GM18511 (cell line): ENCODE results near the gene GAK.
"Not testable (repeated sequence)": the region's sequence is repeated elsewhere in the genome, so short reads cannot be mapped to it uniquely, and the experiment has no call there.

Experiments used
- ATAC-seq: cut with Tn5 transposase; IDR thresholded peaks from one replicate; pipeline ENCODE4 v1.9.1; 2021; ENCODE audit warnings: mild to moderate bottlenecking, moderate library complexity; ENCODE audit not compliant: unreplicated experiment

The GAK gene

DNA sequence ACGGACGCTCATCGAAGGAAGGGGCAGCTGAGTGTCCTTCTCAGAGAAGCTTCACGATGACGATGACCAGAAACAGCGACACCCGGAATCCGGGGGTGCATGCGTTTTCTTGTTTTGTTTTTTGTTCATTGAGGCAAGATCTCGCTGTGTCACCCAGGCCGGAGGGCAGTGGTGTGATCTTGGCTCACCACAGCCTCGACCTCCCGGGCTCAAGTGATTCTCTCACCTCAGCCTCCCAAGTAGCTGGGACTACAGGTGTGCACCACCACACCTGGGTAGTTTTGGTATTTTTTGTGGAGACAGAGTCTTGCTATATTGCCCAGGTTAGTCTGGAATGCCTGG is 21.4 kb upstream of the GAK start:
- no peak for ATAC-seq

DNA sequence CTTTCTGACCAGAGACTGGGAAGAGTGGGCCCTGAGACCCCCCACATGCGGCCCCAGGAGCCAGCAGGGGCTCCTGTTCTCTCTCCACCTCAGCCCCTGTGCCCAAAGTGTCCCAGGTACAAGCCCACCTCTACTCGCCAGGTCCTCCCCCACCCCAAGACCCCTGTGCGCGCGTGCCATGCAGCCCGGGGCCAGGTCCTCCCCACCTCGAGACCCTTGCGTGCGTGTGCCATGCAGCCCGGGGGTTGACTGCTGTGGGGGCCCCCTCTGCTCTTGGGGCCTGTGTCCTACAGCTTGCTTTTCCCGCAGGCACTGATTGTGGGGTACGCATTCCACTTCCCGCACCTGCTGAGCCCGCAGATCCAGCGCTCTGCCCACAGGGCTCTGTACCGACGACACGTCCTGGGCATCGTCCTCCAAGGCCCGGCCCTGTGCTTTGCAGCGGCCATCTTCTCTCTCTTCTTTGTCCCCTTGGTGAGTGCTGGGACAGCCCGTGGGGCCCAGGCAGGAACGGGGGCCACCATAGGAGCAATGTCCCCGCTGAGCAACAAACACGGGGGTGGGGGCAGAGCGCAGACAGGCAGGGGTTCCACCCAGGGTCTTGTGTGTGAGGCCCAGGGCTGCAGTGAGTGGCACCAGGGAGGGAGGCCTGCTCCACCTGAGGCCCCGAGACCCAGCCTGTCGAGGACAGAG is 20.9 kb upstream of the GAK start:
- ATAC-seq = no peak

DNA sequence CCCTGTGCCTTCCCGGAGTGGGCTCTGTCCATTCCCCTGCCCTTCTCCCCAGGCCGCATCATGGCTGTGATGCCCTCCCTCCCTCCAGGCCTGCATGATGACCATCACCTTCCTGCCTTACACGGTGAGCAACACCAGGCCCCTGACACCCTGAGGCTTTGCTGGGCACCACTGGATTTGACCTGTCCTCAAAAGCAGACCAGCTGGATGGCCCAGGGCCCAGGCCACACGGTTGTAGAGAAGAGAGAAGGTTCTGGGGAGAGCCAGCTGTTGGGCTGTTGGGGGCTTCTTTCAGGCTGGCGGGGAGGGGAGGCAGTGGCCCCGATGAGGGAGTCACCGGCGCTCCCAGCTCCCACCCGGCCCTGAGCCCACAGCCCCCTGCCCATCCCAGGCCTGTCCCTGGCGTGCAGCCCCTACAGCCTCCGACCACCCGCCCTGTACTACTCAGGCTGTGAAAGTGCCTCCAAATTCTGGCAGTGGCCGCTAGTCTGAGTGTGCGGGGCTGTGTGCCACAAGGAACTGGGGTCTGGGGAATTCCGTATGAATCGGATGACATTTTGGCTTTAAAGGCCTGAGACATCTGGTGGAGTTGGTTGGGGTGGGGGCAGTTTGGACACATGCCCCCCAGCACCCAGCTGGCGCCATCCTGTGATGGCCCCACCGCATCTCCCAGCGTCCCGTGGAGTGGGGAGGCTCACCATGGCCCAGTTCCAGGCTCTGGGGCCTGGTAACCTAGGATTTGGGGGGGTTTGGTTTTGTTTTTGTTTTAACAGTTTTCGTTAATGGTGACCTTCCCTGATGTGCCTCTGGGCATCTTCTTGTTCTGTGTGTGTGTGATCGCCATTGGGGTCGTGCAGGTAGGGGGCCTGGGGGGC is 19.7 kb upstream of the GAK start:
- ATAC-seq = no peak

GRCh38 chr4:951186-951585 is 19.1 kb upstream of the GAK start:
- no peak for ATAC-seq

DNA sequence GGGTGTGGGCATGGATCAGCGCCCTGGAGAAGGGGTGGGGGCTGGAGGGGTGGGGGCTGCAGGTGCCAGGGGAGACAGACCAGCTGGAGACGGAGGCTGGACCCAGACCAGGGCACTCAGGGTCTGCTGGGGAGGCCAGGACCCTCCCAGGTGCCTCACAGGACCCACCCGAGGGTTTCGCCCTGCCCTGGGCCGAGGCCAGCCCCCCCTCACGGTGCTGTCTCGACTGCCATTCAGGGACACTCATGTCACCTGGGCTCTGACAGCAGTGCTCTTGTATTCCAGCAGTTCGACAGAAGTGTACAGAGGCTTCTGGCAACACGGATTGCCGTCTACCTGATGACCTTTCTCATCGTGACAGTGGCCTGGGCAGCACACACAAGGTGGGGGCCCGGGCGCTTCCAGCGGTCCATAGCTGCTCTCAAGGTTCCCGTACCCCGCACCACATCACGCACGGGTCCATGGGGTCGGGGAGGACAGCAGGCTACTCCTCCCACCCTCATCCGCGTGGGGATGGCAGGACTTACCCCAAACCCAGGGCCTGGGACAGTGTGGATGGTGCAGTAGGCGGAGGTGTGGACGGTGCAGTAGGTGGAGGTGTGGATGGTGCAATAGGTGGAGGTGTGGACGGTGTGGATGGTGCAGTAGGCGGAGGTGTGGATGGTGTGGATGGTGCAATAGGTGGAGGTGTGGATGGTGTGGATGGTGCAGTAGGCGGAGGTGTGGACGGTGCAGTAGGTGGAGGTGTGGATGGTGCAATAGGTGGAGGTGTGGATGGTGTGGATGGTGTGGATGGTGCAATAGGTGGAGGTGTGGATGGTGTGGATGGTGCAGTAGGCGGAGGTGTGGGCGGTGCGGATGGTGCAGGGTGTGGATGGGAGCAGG is 18.3 kb upstream of the GAK start:
- ATAC-seq = no peak

DNA sequence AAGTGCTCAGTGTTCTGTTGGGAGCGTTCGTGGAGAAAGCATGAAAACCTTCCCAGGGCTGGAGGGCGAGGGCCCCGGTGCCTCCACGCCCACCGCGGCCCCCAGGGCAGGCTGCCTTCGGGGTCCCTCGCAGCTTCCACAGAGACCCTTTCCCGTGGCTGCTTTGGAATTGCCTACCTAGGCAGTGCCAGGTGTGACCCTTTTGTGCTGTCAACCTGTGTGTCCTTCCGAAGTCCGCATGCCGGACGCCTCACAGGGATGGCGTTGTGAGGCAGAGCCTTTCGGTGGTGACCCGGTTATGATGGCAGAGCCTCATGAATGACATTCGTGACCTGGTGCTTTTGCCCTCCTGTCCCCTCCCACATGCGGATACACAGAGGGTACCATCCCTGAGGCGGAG is 17.5 kb upstream of the GAK start:
- ATAC-seq = no peak

DNA sequence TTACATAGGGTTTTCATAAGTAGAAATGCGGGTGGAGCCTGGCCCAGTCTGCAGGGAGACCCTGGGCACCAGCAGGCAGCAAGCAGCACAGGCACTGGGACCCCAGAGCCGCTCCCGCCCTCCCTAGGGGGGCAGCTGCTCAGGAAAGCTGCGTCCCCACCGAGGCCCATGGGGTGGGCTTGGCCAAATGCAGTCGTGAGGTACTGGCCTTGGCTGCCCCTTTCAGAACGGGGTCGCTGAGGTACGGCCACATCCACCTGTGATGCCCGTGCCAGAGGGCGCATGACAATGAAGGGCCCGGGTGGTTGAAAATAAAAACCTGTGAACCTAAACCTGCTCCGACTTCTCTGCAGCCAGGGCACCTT is 16.8 kb upstream of the GAK start:
- ATAC-seq = no peak

GRCh38 chr4:948101-948935 is 16.2 kb upstream of the GAK start:
- no peak for ATAC-seq

DNA sequence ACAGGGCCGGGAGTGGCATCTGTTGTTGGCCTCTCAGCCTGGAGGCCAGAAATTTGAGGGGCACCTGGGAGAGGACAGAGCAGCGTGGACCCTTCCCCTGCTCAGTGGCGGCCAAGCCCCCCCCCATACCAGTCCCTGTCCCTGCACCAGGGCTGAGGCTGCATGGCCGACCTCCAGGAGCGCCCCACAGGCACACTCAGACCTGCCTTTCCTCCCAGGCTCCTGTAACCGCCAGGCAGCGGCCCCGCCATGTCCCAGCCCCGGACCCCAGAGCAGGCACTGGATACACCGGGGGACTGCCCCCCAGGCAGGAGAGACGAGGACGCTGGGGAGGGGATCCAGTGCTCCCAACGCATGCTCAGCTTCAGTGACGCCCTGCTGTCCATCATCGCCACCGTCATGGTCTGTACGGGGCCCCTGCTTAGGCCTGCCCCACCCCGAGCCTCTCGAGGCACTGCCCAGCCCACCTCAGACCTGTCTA is 15.4 kb upstream of the GAK start:
- no peak for ATAC-seq

DNA sequence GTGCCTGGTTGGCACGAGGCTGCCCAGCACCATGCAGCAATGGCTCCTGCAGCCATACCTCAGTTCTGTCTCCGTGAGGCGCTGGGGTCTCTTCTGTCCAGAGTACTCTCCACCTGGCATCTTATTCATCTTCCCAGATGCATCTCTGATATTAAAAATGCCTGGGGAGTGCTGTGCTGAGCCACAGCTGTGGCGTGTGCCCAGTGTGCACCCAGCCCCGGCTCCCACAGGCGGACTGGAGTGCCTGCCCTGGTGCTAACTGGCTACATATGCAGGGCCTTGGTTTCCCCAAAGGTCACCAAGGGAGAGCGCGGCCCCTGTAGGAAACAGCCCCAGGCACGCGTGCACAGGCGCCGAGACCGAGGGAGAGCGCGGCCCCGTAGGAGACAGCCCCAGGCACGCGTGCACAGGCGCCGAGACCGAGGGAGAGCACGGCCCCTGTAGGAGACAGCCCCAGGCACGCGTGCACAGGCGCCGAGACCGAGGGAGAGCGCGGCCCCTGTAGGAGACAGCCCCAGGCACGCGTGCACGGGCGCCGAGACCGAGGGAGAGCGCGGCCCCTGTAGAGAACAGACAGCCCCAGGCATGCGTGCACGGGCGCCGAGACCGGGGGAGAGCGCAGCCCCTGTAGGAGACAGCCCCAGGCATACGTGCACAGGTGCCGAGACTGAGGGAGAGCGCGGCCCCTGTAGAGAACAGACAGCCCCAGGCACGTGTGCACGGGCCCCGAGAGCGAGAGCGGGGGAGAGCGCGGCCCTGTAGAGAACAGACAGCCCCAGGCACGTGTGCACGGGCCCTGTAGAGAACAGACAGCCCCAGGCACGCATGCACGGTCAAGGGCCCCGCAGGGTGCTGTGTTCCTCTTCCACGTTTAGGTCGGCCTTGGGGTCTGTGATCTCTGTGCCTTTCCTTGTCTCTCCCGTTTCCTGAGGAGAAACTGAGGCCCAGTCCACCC is 14.7 kb upstream of the GAK start:
- ATAC-seq = no peak

- no peak for ATAC-seq
Measured at GRCh38 chr4:946103-946450, 14.0 kb upstream of the GAK start.

- no peak for ATAC-seq
Measured at GRCh38 chr4:945274-946102, 13.4 kb upstream of the GAK start.

DNA sequence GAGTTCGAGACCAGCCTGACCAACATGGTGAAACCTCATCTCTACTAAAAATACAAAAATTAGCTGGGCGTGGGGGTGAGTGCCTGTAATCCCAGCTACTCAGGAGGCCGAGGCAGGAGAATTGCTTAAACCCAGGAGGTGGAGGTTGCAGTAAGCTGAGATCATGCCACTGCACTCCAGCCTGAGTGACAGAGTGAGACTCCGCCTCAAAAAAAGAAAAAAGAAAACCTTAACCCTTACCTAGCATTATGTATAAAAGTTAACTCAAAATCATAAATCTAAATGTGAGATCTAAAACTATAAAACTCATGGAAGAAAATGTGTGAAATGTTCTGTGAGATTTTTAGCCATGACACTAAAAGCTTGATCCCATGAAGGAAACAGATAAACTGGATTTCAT is 7.4 kb upstream of the GAK start:
- not testable (repeated sequence) for ATAC-seq

- no peak for ATAC-seq
Measured at GRCh38 chr4:932713-933070, 576 bp upstream of the GAK start.

DNA sequence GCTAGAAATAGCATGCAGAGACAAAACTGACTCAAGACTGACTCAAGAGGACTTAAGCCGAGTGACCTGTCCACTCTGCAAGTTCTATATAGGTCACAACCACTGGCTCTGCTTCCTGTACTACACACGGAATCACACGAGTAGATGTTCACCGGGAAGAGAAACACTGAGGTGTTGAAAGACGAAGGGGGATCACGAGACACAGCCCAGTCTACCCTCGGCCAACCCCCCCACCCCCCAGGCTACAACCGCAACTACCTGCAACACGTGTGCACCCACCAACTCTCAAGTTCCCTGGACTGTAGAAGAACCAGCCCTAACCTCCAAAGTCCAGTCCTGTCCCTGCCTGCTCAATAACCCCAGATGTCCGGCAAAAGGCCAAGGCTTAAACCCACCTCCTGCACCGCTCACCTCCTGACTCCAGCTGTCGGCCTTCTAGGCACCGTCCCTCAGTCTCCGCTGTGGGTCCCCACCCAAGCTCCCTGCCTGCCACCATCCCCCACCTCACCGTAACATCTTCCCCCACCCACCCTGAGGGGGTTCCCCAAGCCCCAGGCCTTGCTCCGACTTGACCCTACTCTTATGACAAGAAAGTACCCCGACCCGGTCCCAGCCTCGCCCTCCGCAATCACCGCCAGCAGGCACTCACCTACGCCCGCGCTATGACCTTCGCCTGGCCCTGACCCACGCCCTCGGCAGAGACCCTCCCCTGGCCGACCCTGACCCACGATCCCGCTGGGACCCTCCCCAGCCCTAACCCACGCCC is 739 bp downstream of the GAK start:
- no peak for ATAC-seq

- no peak for ATAC-seq
Measured at GRCh38 chr4:930827-931193, 1.3 kb downstream of the GAK start.

- ATAC-seq = no peak
Measured at GRCh38 chr4:930028-930551, 2.0 kb downstream of the GAK start.
